ENCODE results near the gene TRIM36.

GRCh38 chr5:115096034-115096769 is 73.5 kb downstream of the TRIM36 start:
- TF ChIP-seq CTCF (IDR thresholded peaks at IDR 0.05): no peak
- no peak for TF ChIP-seq MAX (IDR thresholded peaks at IDR 0.05)
- TF ChIP-seq SMC3 (IDR thresholded peaks at IDR 0.05): no peak
- TF ChIP-seq SREBF2 (IDR thresholded peaks at IDR 0.05): no peak
- TF ChIP-seq ESRRA (IDR thresholded peaks at IDR 0.05; ENCODE audit: borderline replicate concordance, low read length): no peak
- no peak for TF ChIP-seq EHMT2 (IDR thresholded peaks at IDR 0.05; ENCODE audit: low read depth)
- TF ChIP-seq POLR2A (IDR thresholded peaks at IDR 0.05; ENCODE audit: low read length): no peak
- TF ChIP-seq RFX5 (IDR thresholded peaks at IDR 0.05): no peak
- no peak for TF ChIP-seq MYC (IDR thresholded peaks at IDR 0.05; ENCODE audit: borderline replicate concordance, low read length)
- TF ChIP-seq RCOR1 (IDR thresholded peaks at IDR 0.05; ENCODE audit: low read depth, low read length): no peak
- no peak for TF ChIP-seq MAFK (IDR thresholded peaks at IDR 0.05; ENCODE audit: partially characterized antibody)
